GM19043 (cell line): ENCODE results near the gene TSPYL4.
A peak's percentile ranks its signal among the peaks of the same experiment; 100 is the strongest.
"Not testable (repeated sequence)": the region's sequence is repeated elsewhere in the genome, so short reads cannot be mapped to it uniquely, and the experiment has no call there.

ENCODE experiments used
- ATAC-seq: cut with Tn5 transposase; IDR thresholded peaks from one replicate; pipeline ENCODE4 v1.9.1; 2021; ENCODE audit warnings: low read depth; ENCODE audit not compliant: unreplicated experiment

Gene TSPYL4

DNA sequence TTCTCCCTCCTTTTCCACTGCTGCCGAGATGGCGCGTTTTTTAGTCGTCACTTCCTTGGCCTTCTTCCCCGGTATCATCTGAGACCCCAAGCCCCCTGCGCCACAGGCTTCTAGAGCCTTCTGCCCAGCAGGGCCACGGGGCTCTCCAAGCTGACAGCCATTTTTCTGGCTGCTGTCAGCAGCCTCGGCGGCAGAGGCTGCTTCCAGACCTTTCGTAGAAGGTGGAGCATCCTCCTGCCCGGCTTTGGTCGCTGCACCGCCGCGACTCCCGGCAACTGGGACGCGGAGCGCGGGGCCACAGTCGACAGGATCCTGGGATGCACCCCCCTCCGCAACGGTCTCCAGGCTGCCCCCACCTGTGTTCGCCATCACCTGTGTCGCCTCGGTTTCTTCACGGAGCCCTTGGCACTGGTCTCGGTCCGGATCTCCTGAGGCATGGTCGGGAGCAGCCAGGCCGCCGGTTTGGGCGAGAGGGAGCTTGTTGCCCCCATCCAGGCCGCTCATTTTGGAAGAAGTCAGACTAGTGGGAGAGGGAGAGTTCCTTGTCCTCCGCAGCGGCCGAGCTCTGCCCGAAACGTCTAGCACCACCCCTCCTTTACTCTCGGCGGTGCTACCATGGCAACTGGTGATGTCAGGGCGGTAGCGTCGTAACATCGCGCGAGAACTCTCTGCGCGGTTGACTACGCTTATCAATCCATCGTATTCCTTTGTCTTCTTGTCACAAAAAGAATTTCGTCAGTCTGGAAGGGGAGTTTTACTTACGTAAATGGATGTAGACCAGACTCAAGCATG lies at the start of gene TSPYL4:
TSPYL4 (minus strand) TSS at position 571 of the 792 bp plus-strand sequence; CDS start at position 504, 67 bp downstream.
- peak; percentile 100 for ATAC-seq

DNA sequence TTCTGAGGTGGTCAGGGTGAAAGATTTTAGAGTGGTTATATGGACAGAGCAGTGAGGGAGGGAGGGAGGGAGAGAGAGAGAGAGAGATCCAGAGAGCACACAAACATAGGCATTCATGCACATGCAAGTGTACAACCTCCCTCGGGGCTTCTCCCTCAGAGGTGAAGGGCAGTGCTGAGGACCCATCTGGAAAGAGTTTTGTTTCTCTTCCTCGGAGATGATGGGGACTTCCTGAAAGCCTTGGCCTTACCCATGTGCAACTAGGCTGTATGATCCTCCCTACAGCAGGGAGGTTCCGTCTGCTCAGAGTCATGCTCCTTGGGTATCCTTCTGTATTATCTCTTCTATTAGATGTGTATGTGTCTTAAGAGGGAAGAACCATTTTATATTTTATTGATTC lies 47.2 kb upstream of the TSPYL4 start:
- ATAC-seq, result no peak

DNA sequence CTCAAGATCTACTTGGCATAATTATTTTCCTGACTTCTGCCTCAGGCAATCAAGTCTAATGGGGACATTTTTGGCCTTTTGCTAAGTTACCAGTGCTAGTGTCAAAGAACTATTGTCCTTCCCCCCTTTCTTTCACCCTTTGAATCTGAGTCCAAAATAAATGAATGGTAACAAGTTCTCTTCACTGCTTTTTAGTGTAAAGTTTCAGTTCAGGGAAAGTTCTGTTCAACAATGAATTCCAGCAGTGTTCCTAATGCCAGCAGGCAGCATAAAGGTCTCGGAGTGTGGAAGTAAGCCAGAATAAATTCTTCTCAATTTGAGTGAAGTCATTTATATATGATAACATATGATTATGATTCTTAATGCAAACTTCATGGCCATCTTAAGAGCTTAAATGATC lies 46.7 kb upstream of the TSPYL4 start:
- no peak for ATAC-seq

DNA sequence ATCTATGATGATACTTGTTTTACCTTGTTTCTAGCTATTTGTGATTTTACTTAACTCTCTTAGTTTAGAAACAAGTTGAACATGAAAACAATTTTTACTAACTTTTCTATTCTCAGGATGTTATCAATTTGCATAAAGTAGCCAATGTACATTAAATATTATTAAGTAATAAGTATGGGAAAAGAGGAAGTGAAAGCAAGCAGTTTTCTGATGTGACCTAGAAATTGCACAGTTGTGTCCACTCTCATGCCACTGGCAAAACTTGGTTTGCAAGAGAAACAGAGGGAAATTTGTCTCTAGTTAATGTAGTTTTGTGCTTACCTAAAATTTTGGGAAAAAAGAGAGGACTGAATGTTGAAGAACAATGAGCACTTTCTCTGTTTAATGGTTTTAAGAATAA lies 45.1 kb upstream of the TSPYL4 start:
- ATAC-seq, result peak; percentile 77

DNA sequence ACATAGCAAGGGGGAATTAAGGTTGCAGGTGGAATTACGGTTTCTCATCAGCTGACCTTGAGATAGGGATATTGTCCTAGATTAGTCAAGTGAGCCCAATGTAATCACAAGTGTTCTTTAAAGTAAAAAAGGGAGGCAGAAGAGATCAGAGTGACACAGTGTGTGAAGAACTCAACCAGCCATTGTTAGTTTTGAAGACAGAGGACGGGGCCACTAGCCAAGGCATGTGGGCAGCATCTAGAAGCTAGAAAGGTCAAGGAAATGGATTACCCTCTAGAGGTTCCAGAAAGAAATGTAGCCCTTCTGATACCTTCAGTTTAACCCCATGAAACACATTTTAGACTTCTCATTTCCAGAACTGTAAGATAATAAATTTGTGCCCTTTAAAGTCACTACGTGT lies 44.4 kb upstream of the TSPYL4 start:
- ATAC-seq, result no peak

DNA sequence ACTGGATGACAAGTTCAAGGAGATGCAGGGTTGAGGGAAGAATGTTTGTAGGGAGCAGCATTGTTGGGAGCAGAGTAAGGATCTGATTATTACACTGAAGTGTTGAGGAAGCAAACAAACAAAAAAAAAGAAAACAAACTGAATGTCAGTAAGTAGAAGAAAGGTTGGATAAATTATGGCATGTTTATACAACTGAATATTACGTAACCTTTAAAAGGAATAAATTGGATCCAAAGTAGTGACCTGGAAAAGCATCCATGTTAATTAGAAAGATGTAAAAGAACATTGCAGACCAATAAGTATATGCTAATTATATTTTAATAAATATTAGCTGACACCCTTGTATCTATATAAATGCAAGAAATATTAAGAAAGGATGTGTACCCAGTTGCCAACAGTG lies 38.7 kb upstream of the TSPYL4 start:
- ATAC-seq, result no peak

DNA sequence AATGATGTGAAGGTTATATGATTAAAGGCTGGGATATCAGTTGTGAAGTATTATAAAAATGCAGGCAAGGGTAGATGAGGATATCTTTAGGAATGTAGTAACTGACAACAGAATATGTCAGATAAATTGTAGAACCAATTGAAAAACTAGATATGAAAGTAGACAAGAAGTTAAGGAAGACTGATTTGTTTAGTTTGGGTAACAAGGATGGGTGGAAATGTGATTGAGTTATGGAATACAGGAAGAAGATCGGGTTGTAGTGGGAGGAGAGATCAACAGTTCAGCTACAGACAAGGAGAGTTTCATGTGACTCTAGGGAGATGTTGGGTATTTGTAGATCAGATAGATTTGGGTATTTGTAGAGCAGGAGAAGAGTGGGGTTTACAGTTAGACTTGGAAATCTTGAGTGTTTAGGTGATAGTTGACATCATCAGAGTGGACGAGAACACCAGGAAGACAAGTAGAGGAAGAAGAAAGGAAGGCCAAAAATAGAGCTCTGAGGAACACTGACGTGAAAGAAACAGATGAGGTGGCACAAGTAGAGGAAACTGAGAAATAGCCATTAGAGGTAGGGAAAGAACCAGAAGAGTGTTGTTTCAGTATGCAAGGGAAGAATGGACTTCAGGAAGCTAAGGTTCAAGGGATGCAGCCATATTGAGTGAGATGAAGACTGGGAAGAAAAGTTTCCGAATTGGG lies 38.0 kb upstream of the TSPYL4 start:
- no peak for ATAC-seq

DNA sequence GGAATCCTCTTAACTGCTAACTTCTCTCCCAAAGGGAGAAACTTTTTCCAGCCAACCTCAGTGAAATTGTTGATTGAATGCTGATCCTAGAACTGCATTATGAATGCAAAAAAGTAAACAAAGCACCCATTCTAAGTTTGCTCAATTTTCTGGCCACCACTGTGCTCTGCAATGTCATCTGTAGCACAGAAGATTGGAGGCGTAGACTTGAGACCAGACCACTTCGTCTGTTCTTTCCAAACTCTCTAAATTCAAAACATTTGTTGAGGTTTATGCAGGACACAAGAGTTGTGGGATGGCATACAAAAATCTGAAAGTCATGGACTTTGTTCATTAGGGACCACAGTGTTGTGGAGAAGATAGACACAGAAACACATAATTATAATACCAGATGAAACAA lies 36.9 kb upstream of the TSPYL4 start:
- no peak for ATAC-seq

DNA sequence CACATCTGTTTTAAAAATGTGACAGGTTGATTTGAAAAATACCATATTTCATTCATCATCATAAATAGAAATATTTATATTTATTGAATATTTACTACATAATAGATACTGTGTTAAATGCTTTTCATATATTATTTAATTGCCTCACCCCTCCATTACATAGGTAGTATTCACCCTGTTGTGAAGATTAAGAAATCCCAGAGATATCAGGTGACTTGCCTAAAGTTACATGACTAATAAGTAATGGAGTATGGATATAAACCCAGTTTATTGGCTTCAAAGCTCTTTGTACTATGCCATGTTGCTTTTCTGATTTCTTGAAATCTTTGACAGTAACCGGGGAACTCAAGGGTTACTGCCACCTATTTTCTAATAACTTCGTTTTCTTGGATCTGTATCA lies 36.0 kb upstream of the TSPYL4 start:
- no peak for ATAC-seq

DNA sequence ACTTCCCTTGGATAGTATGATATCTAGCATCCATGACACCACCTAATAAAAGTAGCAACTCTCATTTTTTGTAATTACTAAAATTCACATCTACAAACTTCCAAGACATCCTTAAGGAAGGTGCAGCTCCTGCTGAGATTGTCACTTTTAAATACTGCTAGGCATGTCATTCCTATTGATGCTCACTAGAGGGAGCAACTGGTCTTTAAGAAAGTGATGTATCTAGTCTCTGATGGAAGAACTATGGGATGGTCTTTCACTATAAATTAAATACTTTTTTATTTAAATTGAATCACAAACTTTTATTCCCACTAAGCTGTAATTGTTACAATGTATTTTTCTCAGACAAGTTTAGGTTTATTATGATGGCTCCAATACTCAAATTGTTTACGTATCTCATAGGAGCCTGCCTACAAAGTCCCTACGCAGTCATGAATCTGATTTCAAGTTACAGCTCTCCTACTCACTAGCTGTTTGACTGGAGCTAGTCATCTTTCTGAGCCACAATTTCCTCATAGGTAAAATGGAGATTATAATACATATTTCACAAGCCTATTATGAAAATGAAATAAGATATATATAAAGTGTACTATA lies 33.9 kb upstream of the TSPYL4 start:
- no peak for ATAC-seq

DNA sequence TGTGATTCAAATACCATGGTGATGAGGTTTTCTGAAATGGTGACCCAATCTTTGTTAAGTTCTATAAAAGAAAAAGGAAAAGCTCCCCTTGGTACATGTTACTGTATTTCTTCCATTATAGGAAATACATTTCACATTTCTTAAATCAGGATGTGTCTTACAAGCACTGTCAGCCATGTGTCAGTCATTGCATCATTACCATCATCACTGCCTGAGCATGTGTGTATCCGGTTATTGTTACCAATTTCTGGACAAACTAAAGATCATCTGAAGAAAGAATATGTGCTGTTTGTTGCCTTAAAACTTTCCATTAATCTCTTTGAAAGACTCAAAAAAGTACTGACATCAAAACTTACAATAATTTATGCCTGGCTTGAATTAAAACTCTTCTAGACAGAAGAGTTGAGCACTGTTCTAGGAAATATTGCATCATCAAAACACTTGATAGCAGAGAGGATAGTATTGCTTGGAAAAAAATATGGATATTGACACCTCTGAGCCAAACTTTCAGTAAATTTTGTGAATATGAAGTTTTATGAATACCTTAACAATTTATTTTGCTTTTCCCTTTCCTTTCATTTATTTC lies 33.0 kb upstream of the TSPYL4 start:
- ATAC-seq, result no peak

DNA sequence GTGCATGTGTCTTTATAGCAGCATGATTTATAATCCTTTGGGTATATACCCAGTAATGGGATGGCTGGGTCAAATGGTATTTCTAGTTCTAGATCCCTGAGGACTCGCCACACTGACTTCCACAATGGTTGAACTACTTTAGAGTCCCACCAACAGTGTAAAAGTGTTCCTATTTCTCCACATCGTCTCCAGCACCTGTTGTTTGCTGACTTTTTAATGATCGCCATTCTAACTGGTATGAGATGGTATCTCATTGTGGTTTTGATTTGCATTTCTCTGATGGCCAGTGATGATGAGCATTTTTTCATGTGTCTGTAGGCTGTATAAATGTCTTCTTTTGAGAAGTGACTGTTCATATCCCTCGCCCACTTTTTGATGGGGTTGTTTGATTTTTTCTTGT lies 31.1 kb upstream of the TSPYL4 start:
- not testable (repeated sequence) for ATAC-seq

DNA sequence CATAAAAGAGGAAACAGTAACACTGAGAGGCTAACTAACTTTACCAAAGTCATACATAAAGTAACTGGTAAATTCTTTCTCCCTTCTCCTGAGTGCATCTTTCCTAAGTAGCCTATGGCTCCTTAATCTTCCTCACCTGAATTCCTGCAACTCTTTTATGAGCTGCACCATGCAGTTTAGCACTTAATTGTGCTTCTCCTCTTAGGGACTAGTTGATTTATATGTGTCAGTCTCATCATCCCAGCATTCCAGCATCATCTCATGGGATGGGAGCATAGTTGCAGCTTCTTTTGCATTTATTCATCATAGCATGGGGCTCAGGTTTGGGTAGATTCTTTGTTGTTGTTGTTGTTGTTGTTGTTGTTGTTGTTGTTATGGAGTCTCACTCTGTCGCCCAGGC lies 29.3 kb upstream of the TSPYL4 start:
- ATAC-seq, result no peak

DNA sequence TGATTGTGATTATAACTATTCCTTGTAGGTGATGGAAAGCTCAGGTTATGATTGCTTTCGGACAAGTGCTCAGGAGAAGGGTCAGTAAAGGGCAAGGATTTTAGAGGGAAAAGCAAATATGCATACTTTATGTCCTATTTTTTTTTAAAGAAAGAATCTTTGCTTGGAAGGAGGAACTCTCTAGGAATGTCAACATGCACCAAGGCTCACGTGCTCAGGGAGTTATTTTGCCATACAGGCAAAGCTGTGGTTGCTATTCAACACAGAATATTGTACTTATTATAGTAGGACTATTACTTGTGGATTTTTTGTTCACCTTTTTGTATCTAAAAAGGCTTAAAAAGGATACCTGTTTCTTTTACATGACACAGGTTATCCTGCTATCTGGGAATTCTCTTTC lies 28.8 kb upstream of the TSPYL4 start:
- ATAC-seq, result no peak

DNA sequence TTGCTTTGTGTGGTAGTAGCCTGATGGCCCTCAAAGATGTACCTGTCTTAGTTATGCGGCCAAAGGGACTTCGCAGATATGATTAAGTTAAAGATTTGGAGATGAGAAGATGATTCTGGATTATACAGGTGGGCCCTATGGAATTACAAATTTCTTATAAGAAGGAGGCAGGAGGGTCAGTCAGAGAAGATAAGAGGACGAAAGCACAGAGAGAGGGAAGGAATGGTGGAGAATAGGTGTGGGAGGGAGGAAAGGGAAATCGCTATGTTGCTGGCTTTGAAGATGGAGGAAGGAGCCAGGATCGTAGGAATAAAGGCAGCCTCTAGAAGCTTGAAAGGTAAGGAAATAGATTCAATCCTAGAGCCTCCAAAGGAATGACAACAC lies 27.1 kb upstream of the TSPYL4 start:
- ATAC-seq, result no peak

DNA sequence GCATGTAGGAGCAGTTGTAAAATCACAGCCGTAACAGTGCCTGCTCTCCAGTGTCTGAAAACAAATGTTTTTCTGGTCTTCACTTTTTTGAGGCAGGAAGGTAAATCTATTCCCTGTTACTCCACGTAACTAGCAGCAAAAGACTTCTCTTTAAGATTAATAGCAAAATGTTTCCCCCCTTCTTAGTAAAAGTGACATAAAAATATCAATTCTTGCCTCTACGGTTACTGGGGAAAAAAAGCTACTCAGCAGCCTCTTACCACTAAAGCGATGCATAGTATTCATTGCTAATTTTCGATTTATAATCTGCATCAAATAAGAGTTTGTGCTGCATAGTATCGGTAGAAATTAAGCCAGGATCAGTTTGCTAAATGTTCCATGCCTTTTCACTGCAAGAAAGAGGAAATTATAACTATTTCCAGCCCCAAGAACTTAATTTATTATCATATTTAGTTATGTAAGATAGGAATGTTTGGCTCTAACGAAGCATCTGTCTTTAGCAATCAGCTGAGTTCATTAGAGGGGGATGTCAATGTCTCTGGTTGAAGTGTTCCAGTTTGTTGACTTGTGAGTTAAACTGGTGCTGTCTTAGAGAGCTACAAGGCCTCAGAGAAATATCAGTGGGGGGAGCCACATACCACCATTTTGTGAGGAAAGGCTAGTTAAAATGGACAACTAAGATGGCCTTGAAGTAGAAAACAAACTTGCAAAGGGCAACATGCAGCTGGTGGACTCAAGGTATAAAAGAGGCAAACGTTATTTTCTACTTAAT lies 26.5 kb upstream of the TSPYL4 start:
- ATAC-seq, result no peak

DNA sequence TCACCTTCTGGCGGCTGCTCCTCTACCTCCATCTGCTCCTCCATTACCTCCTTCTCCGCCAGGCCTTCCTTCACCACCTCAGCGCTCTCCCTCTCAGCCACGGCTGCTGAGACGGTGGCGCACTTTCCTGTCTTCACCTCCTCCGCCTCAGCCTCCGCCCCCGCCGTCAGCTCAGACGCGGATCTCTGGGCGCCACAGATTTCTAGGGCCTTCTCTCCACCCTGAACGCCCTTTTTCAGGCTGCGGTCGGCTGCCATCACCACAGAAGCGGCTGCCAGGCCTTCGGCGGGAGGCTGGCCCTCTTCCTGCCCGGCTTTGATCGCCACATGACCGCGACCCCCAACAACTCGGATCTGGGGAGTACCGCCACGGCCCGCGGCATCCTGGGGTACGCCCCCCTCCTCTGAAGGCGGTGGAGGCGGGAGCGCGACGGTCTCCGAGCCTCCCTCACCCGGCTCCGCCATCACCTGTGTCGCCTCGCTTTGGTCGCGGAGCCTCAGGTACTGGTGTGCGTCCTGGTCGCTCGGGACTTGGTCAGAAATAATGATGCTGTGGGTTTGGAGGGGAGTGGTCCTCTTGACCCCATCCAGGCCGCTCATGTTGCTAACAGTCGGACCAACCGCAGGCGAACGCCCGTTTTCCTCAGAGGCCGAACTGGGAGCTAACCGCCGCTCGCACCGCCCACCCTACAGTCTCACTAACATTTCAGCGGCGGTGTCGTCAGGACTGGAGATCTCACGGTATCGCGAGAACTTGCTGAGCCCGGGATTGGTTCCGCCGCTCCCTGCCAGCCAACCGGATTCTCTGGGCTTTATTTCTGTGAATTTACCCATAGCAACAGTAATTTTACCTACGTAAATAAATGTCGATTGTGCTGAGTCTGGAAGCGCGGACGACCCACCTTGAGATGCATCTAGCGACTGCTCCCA lies 25.6 kb upstream of the TSPYL4 start, which contains the start of gene TSPYL1:
TSPYL1 (minus strand) TSS at position 699 of the 929 bp plus-strand sequence; CDS start at position 599, 100 bp downstream.
- ATAC-seq, result peak; percentile 96

DNA sequence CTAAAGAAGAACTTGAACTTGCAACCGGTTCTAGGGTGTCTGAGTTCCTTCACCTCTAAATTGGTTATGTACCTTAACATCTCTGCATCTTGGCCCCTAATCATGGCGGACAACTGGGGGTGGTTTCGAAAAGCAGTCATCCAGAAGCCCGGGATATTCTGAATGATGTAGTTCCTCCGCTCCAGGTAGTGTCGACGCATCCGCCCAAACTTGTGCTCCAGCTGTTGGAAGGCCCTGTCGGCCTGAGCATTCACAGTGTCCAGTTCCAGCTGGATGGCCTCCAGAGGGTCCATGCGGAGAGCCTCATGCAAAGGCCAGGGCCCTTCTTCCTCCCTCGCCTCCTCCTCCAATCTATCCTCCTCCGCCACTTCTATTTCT lies 25.0 kb upstream of the TSPYL4 start:
- ATAC-seq, result no peak

DNA sequence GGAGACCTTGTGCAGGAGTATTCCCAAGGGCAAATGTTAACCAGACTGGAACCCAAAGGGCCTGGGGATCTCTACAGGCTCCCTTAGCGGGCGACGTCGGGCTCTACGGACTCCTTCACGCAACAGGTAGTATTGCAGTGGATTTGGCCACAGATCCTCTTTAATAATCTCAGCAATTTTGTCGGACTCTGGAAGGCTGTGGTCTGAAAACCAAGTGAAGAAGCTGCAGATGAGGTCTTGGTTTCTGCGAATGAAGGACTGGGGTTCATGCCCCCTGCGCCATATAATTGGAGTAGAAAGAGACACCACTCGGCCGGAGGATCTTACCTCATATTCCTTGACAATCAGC lies 24.6 kb upstream of the TSPYL4 start:
- no peak for ATAC-seq

DNA sequence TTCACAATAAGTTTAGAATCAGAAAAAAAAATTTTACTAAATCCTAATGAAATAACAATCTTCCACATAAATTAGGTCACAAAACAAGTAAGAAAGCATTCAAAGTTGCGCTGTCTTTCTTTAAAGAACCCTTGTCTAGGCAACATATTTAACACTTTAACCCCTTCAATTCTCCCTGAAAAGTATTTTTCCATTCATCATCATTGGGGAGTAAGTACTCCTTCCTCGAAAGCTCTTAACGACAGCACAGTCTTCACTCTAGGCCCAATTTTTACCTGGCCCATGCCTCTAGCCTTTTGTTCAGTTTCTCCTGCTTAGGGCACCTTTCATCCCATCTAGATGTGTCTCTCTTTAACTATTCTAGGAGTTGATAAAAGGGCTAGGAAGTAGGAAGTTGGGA lies 23.2 kb upstream of the TSPYL4 start:
- ATAC-seq, result no peak
